NB4 (cell line): Measurements from ENCODE around the gene THUMPD2.

Experiments
- CTCF ChIP-seq: IDR thresholded peaks from one replicate; pipeline ENCODE4 v1.5.1; 2012; ENCODE audit warnings: low read depth, low read length
- MAX ChIP-seq: IDR thresholded peaks from 2 replicates; pipeline ENCODE4 v1.6.1; 2011; ENCODE audit warnings: low read depth, low read length
- POLR2A ChIP-seq: IDR thresholded peaks from 2 replicates; pipeline ENCODE4 v1.6.1; 2011; ENCODE audit warnings: mild to moderate bottlenecking; ENCODE audit not compliant: insufficient read length; ENCODE audit errors: extremely low read depth

GRCh38 chr2:39734445-39734844 is 44.6 kb downstream of the THUMPD2 start:
- TF ChIP-seq CTCF (no peak), POLR2A (no peak), MAX (no peak)
